Activated CD8-positive, alpha-beta memory T cell treated with anti-CD3 and anti-CD28 coated beads, Interleukin-2, amount 10 ng/mL, durations not matched to agents 7 days and 5 days (primary cell): ENCODE measurements around the gene CDKN2D. TPM values are rescaled to one million over a fixed set of nuclear protein-coding genes. Genes with fewer than 3 reads are reported as not detected.
"Not testable (repeated sequence)": the region's sequence is repeated elsewhere in the genome, so short reads cannot be mapped to it uniquely, and the experiment has no call there.

ENCODE experiments used
- ATAC-seq: fragments of 150-1000 bp; cut with Tn5 transposase; one replicate; pipeline ENCODE4 v1.10.0; 2021; ENCODE audit warnings: moderate library complexity
- CTCF ChIA-PET: fragments of 350-600 bp; sonication (Branson Sonifier 250); formaldehyde crosslinking; loops from one replicate; lab custom pipeline; 2021; ENCODE audit warnings: antibody characterized with exemption; lab: Charles Lee
- DNase-seq: peaks from one replicate; pipeline ENCODE4 v3.0.0-alpha.2; 2020
- H3K27ac Mint-ChIP-seq: one replicate; pipeline ENCODE4 v1.8.0; 2021; ENCODE audit warnings: mild to moderate bottlenecking, mixed read lengths
- H3K27me3 Mint-ChIP-seq: one replicate; pipeline ENCODE4 v1.8.0; 2021; ENCODE audit warnings: mixed read lengths
- H3K36me3 Mint-ChIP-seq: one replicate; pipeline ENCODE4 v1.8.0; 2021; ENCODE audit warnings: mild to moderate bottlenecking, mixed read lengths
- H3K4me1 Mint-ChIP-seq: one replicate; pipeline ENCODE4 v1.8.0; 2021; ENCODE audit warnings: mixed read lengths
- H3K4me3 Mint-ChIP-seq: one replicate; pipeline ENCODE4 v1.8.0; 2021; ENCODE audit warnings: mild to moderate bottlenecking, moderate library complexity, mixed read lengths
- H3K9me3 Mint-ChIP-seq: one replicate; pipeline ENCODE4 v1.8.0; 2022; ENCODE audit warnings: low read depth, mixed read lengths
- total RNA-seq, 2 experiments: library from RNA; stranded (reverse); gene quantifications; one replicate each; pipeline ENCODE4 v1.2.3, GENCODE V29; 2021

Gene CDKN2D
- total RNA-seq, 2 experiments from 2014 or later: 40.9 to 73.3 TPM

DNA sequence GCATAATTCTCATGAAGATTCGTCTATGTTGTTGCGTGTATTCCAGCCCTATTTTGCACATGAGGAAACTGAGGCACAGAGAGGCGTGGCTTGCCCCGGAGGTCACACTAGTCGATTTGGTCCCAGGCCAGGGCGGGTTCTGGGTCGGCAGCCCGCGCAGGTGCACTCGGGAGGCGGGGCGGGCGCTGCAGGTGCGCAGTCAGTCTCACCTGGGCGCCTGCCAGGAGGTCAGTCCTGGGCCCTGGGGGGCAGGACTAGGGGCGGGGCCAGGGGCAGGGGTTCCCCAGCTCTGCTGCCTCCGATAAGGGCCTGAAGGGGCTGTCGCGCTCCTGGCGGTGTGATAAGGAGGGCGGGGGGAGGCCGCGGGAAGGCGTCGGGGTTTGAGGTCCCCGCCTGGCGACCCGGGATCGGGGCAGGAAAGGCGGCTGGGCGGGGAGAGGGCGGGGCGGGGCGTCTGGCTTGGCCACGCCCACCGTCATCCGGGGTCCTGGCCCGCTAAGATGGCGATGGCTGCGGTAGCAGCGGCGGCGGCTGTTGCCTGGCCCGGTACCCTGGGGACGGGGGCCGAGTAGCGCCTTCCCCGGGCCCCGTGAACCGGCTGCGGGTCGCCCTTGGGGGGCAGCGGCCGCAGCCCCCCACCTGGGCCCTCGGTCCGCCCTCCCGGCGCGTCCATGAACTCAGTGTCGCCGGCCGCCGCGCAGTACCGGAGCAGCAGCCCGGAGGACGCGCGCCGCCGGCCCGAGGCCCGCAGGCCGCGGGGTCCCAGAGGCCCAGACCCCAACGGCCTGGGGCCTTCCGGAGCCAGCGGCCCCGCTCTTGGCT lies 25.1 kb downstream of the CDKN2D start, which contains the start of gene ATG4D:
ATG4D (plus strand) TSS at position 485 of the 822 bp plus-strand sequence; CDS start at position 672, 187 bp downstream.
- Mint-ChIP-seq H3K4me1 (peaks cover 16% of the 10 kb centered on the region), H3K4me3 (peak within 1 kb of the TSS; percentile 93), H3K9me3 (no peaks in the 10 kb centered on the region), H3K27me3 (peaks cover 16% of the 10 kb centered on the region), H3K36me3 (peaks cover 8% of the 10 kb centered on the region), H3K27ac (peak within 1 kb of the TSS; percentile 93)
- peak; percentile 84 for DNase-seq
- CTCF ChIA-PET: interaction anchor here (2.7 to 5.1 kb wide), 5 partner anchors 9 to 156 kb away, joined by 10 to 57 read pairs (median 32); partner anchors contain the start of gene KRI1
- peak; percentile 88 for ATAC-seq

DNA sequence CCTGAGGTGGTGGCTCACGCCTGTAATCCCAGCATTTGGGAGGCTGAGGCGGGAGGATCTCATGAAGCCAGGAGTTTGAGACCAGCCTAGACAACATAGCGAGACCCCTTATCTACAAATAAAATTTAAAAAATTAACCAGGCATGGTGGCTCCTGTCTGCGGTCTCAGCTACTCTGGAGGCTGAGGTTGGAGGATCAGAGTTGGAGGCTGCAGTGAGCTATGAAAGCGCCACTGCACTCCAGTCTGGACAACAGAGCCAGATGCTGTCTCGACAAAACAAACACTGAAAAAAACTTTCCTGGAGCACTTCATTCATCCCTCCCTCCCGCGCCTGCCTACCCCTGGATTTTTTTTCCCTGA lies 25.7 kb downstream of the CDKN2D start:
- Mint-ChIP-seq H3K9me3 (no peaks in the 10 kb centered on the region), H3K27me3 (peaks cover 22% of the 10 kb centered on the region), H3K4me1 (peaks cover 16% of the 10 kb centered on the region), H3K4me3 (peak overlapping the region; percentile 71), H3K36me3 (peaks cover 5% of the 10 kb centered on the region), H3K27ac (peak overlapping the region; percentile 76)
- DNase-seq: no peak
- CTCF ChIA-PET: interaction anchor here (2.7 to 5.1 kb wide), 5 partner anchors 10 to 157 kb away, joined by 10 to 57 read pairs (median 32); partner anchors contain the start of gene KRI1
- ATAC-seq: no peak

DNA sequence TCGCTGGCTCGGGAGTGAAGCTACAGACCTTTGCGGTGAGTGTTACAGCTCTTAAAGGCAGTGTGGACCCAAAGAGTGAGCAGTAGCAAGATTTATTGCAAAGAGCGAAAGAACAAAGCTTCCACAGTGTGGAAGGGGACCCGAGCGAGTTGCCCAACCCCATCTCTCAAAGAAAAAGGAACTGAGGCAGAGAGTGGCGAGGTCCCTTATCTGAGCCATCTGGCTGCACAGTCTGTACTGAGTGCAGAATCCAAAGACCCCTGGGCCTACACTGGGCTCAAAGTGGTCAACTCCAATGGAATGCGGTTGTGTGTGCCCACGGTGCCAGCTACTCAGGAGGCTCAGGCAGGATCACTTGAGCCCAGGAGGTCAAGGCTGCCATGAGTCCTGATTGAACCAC lies 29.8 kb downstream of the CDKN2D start:
- not testable (repeated sequence) for H3K27ac Mint-ChIP-seq, DNase-seq, ATAC-seq, H3K9me3 Mint-ChIP-seq, H3K4me1 Mint-ChIP-seq, H3K36me3 Mint-ChIP-seq, H3K4me3 Mint-ChIP-seq
- CTCF ChIA-PET: interaction anchor here (0.7 to 1.0 kb wide), 3 partner anchors 13 to 30 kb away, joined by 3 read pairs; no protein-coding TSS in a partner anchor
- peaks cover 38% of the 10 kb centered on the region for H3K27me3 Mint-ChIP-seq

- Mint-ChIP-seq H3K4me1 (peaks cover 8% of the 10 kb centered on the region), H3K4me3 (no peak overlapping the region), H3K36me3 (no peaks in the 10 kb centered on the region), H3K27me3 (peaks cover 44% of the 10 kb centered on the region), H3K27ac (no peak overlapping the region), H3K9me3 (no peaks in the 10 kb centered on the region)
- ATAC-seq (no peak), DNase-seq (no peak)
- CTCF ChIA-PET: interaction anchor here (1.0 kb wide), 2 partner anchors 29 to 30 kb away, joined by 3 read pairs; no protein-coding TSS in a partner anchor
Observed at GRCh38 chr19:10538204-10538983, 30.4 kb downstream of the CDKN2D start.

DNA sequence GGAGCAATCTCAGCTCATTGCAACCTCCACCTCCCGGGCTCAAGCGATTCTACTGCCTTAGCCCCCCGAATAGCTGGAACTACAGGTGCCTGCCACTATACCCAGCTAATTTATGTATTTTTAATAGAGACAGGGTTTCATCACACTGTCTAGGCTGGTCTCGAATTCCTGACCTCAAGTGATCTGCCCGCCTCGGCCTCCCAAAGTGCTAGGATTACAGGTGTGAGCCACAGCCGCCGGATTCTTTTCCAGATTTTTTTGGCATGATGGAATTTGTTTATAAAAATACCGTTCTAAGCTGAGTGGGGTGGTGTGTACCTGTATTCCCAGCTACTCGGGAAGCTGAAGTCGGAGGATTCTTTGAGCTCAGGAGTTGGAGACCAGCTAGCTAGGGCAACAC lies 31.1 kb downstream of the CDKN2D start:
- ATAC-seq: no peak
- CTCF ChIA-PET: interaction anchor here (1.0 kb wide), 2 partner anchors 16 to 29 kb away, joined by 3 read pairs; no protein-coding TSS in a partner anchor
- H3K27me3 Mint-ChIP-seq: peaks cover 44% of the 10 kb centered on the region
- H3K9me3 Mint-ChIP-seq: no peaks in the 10 kb centered on the region
- H3K4me1 Mint-ChIP-seq: peaks cover 5% of the 10 kb centered on the region
- no peak overlapping the region for H3K4me3 Mint-ChIP-seq
- H3K36me3 Mint-ChIP-seq: no peaks in the 10 kb centered on the region
- H3K27ac Mint-ChIP-seq: no peak overlapping the region
- DNase-seq: no peak

GRCh38 chr19:10535613-10536012 lies 33.2 kb downstream of the CDKN2D start:
- CTCF ChIA-PET: interaction anchor here (0.7 to 1.7 kb wide), 7 partner anchors 17 to 160 kb away, joined by 3 to 6 read pairs (median 3); no protein-coding TSS in a partner anchor

GRCh38 chr19:10533646-10534386 lies 35.0 kb downstream of the CDKN2D start:
- Mint-ChIP-seq H3K27me3 (peaks cover 30% of the 10 kb centered on the region), H3K4me3 (no peak overlapping the region), H3K9me3 (peaks cover 4% of the 10 kb centered on the region), H3K4me1 (peaks cover 1% of the 10 kb centered on the region), H3K36me3 (no peaks in the 10 kb centered on the region), H3K27ac (no peak overlapping the region)
- DNase-seq (no peak), ATAC-seq (no peak)
- CTCF ChIA-PET: interaction anchor here (1.5 kb wide), 1 partner anchor 111 kb away, joined by 4 read pairs; no protein-coding TSS in a partner anchor

More at GRCh38 chr19:10535613-10536012, 33.2 kb downstream of the CDKN2D start:
- H3K4me1 Mint-ChIP-seq: peaks cover 5% of the 10 kb centered on the region
- peaks cover 41% of the 10 kb centered on the region for H3K27me3 Mint-ChIP-seq
- H3K4me3 Mint-ChIP-seq: no peak overlapping the region
- H3K36me3 Mint-ChIP-seq: no peaks in the 10 kb centered on the region
- no peak for ATAC-seq
- H3K9me3 Mint-ChIP-seq: peaks cover 4% of the 10 kb centered on the region
- DNase-seq: no peak
- no peak overlapping the region for H3K27ac Mint-ChIP-seq

- Mint-ChIP-seq H3K4me1 (no peaks in the 10 kb centered on the region), H3K9me3 (peaks cover 4% of the 10 kb centered on the region), H3K4me3 (no peak overlapping the region), H3K36me3 (no peaks in the 10 kb centered on the region), H3K27ac (no peak overlapping the region), H3K27me3 (peaks cover 21% of the 10 kb centered on the region)
- ATAC-seq (no peak), DNase-seq (no peak)
- CTCF ChIA-PET: interaction anchor here (0.7 to 1.1 kb wide), 5 partner anchors 9 to 116 kb away, joined by 3 to 7 read pairs (median 3); no protein-coding TSS in a partner anchor
Observed at GRCh38 chr19:10532457-10532856, 36.3 kb downstream of the CDKN2D start.

DNA sequence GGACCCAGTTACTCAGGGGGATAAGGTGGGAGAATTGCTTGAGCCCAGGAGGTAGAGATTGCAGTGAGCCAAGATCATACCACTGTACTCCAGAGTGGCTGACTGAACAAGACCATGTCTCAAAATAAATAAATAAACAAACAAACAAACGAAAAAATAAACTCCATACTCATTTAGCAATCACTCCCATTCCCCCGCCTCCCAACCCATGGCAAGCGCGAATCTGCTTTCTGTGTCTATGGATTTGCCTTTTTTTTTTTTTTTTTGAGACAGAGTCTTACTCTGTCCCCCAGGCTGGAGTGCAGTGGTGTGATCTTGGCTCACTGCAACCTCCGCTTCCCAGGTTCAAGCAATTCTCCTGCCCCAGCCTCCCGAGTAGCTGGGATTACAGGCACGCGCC lies 41.9 kb downstream of the CDKN2D start:
- DNase-seq, H3K4me3 Mint-ChIP-seq, H3K4me1 Mint-ChIP-seq, ATAC-seq, H3K9me3 Mint-ChIP-seq, H3K27ac Mint-ChIP-seq, H3K36me3 Mint-ChIP-seq: not testable (repeated sequence)
- H3K27me3 Mint-ChIP-seq: peaks cover 18% of the 10 kb centered on the region
- CTCF ChIA-PET: interaction anchor here (0.8 kb wide), 1 partner anchor 173 kb away, joined by 3 read pairs; no protein-coding TSS in a partner anchor

- ATAC-seq (no peak), DNase-seq (no peak)
- H3K36me3 Mint-ChIP-seq: no peaks in the 10 kb centered on the region
- H3K27me3 Mint-ChIP-seq: peaks cover 19% of the 10 kb centered on the region
- no peak overlapping the region for H3K27ac Mint-ChIP-seq
- H3K4me3 Mint-ChIP-seq: no peak overlapping the region
- H3K4me1 Mint-ChIP-seq: no peaks in the 10 kb centered on the region
- CTCF ChIA-PET: interaction anchor here (0.7 to 1.5 kb wide), 2 partner anchors 9 to 238 kb away, joined by 3 read pairs; partner anchors contain the start of gene S1PR5
- H3K9me3 Mint-ChIP-seq: no peaks in the 10 kb centered on the region
Observed at GRCh38 chr19:10525636-10526035, 43.1 kb downstream of the CDKN2D start.

- ATAC-seq (no peak), DNase-seq (no peak)
- Mint-ChIP-seq H3K4me3 (no peak overlapping the region), H3K9me3 (no peaks in the 10 kb centered on the region), H3K27ac (no peak overlapping the region), H3K4me1 (peaks cover 14% of the 10 kb centered on the region), H3K36me3 (no peaks in the 10 kb centered on the region), H3K27me3 (peaks cover 38% of the 10 kb centered on the region)
- CTCF ChIA-PET: interaction anchor here (1.1 to 9.1 kb wide), 3 partner anchors 15 to 121 kb away, joined by 3 to 65 read pairs (median 3); no protein-coding TSS in a partner anchor
Observed at GRCh38 chr19:10523135-10523636, 45.6 kb downstream of the CDKN2D start.
